A673 (cell line): ENCODE results near the gene PDE8A. TPM values are rescaled to one million over a fixed set of nuclear protein-coding genes. Genes with fewer than 3 reads are reported as not detected.

Experiments
- BruUV-seq: library from RNA; stranded (reverse); fragments of 400-500 nt; replicated peaks from 2 replicates; lab custom pipeline; 2021; lab: Mats Ljungman, UMichigan
- CTCF ChIA-PET: fragments of 300-600 bp; sonication (Branson Sonifier 250); formaldehyde crosslinking; loops from one replicate; lab custom pipeline; 2022; ENCODE audit warnings: antibody characterized with exemption; lab: Charles Lee
- POLR2A ChIA-PET: fragments of 300-600 bp; sonication (Branson Sonifier 250); formaldehyde crosslinking; loops from one replicate; lab custom pipeline; 2022; ENCODE audit warnings: antibody characterized with exemption; ENCODE audit not compliant: low non-redundant PET; lab: Charles Lee
- DNase-seq: peaks from one replicate; pipeline ENCODE4 v3.0.0-alpha.2; 2015; ENCODE audit warnings: low spot score
- H3K27ac ChIP-seq: fragments of 200-600 bp; sonication (generic); 2 replicates; pipeline ENCODE4 v1.5.1; 2016; ENCODE audit warnings: mixed run types, low read depth, mild to moderate bottlenecking, mixed read lengths, antibody characterized with exemption, low read length; ENCODE audit not compliant: poor library complexity, severe bottlenecking
- H3K27me3 ChIP-seq: fragments of 200-600 bp; sonication (generic); replicated peaks from 2 replicates; pipeline ENCODE4 v1.6.1; 2017; ENCODE audit warnings: mixed run types, low read depth, mild to moderate bottlenecking, mixed read lengths, antibody characterized with exemption, low read length; ENCODE audit not compliant: insufficient read depth, poor library complexity
- H3K36me3 ChIP-seq: fragments of 200-600 bp; sonication (generic); 2 replicates; pipeline ENCODE4 v1.6.1; 2016; ENCODE audit warnings: mixed run types, mild to moderate bottlenecking, mixed read lengths, antibody characterized with exemption, low read length; ENCODE audit not compliant: insufficient read depth, poor library complexity, severe bottlenecking
- H3K4me1 ChIP-seq: fragments of 200-600 bp; sonication (generic); 2 replicates; pipeline ENCODE4 v1.6.1; 2017; ENCODE audit warnings: mixed run types, mild to moderate bottlenecking, mixed read lengths, antibody characterized with exemption, low read length; ENCODE audit not compliant: insufficient read depth, poor library complexity, severe bottlenecking
- H3K4me3 ChIP-seq: fragments of 200-600 bp; sonication (generic); 2 replicates; pipeline ENCODE4 v1.5.1; 2016; ENCODE audit warnings: low read depth, mixed run types, mild to moderate bottlenecking, mixed read lengths, low read length; ENCODE audit not compliant: poor library complexity, severe bottlenecking
- H3K9me3 ChIP-seq: fragments of 200-600 bp; sonication (generic); 2 replicates; pipeline ENCODE4 v1.6.1; 2016; ENCODE audit warnings: mixed run types, low read depth, mild to moderate bottlenecking, mixed read lengths, antibody characterized with exemption, low read length; ENCODE audit not compliant: poor library complexity, severe bottlenecking
- EZH2 ChIP-seq: fragments of 200-600 bp; sonication (generic); IDR thresholded peaks from 2 replicates; pipeline ENCODE4 v1.6.1; 2017; ENCODE audit warnings: borderline replicate concordance, low read depth, mild to moderate bottlenecking, mixed read lengths, antibody characterized with exemption, low read length; ENCODE audit not compliant: poor library complexity, severe bottlenecking
- intact Hi-C: fragments of 100-400 bp; cut with micrococcal nuclease; formaldehyde crosslinking; loops from one replicate; pipeline ENCODE4 v1.10.0; 2022; ENCODE audit not compliant: unreplicated experiment
- total RNA-seq: library from RNA; stranded (reverse); gene quantifications from 2 replicates; pipeline ENCODE4 v1.2.3, GENCODE V29; 2021
- TF ChIP-seq, protein P1 (sequence below): fragments of 300-800, 200-600 bp; sonication (generic); conservative IDR thresholded peaks from 2 replicates; pipeline ENCODE4 v1.5.1; 2017; ENCODE audit warnings: low read depth, mild to moderate bottlenecking, antibody characterized with exemption, low read length, moderate library complexity, mixed read lengths

Gene PDE8A
- total RNA-seq, 1 experiment from 2014 or later: 80.7 TPM

DNA sequence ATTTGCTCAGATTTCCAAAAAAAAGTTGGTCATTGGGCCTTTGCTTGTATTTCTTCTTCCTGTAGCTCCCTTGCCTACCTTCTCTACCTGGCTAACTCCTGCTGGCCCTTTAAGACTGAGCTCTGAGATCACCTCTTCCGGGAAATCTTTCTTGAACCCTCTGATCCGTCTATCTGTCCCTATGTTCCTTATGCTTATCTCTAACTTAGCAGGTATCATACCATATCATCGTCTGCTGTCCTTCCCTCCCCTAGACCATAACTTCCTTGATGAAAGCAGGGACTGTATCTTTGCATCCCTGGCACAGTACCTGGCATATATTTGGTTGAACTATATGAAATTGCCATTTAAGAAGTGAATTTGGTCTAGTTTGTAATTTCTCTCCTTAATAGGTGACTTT lies 42.3 kb downstream of the PDE8A start:
- no peaks in the 10 kb centered on the region for H3K9me3 ChIP-seq
- no peak for TF ChIP-seq EZH2
- TF ChIP-seq, protein P1, sequence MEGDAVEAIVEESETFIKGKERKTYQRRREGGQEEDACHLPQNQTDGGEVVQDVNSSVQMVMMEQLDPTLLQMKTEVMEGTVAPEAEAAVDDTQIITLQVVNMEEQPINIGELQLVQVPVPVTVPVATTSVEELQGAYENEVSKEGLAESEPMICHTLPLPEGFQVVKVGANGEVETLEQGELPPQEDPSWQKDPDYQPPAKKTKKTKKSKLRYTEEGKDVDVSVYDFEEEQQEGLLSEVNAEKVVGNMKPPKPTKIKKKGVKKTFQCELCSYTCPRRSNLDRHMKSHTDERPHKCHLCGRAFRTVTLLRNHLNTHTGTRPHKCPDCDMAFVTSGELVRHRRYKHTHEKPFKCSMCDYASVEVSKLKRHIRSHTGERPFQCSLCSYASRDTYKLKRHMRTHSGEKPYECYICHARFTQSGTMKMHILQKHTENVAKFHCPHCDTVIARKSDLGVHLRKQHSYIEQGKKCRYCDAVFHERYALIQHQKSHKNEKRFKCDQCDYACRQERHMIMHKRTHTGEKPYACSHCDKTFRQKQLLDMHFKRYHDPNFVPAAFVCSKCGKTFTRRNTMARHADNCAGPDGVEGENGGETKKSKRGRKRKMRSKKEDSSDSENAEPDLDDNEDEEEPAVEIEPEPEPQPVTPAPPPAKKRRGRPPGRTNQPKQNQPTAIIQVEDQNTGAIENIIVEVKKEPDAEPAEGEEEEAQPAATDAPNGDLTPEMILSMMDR: no peak
- H3K4me1 ChIP-seq: peaks cover 43% of the 10 kb centered on the region
- CTCF ChIA-PET: no interaction called here
- no peak for DNase-seq
- POLR2A ChIA-PET: interaction anchor here (0.6 kb wide), 1 partner anchor 65 kb away, joined by 3 read pairs; no protein-coding TSS in a partner anchor
- no peak overlapping the region for H3K27ac ChIP-seq
- H3K4me3 ChIP-seq: no peak overlapping the region
- no TSS peak for BruUV-seq
- intact Hi-C loops: no loop called here
- no peaks in the 10 kb centered on the region for H3K36me3 ChIP-seq
- H3K27me3 ChIP-seq: no peaks in the 10 kb centered on the region

GRCh38 chr15:85024509-85025336 lies 43.1 kb downstream of the PDE8A start:
- TF ChIP-seq EZH2: no peak
- TF ChIP-seq, protein P1: no peak
- ChIA-PET POLR2A (interaction anchor here (0.6 kb wide), 1 partner anchor 66 kb away, joined by 3 read pairs; no protein-coding TSS in a partner anchor), CTCF (no interaction called here)
- intact Hi-C loops: no loop called here
- Histone ChIP-seq H3K27ac (no peak overlapping the region), H3K36me3 (no peaks in the 10 kb centered on the region), H3K9me3 (no peaks in the 10 kb centered on the region), H3K27me3 (no peaks in the 10 kb centered on the region), H3K4me3 (no peak overlapping the region), H3K4me1 (peaks cover 50% of the 10 kb centered on the region)
- BruUV-seq: no TSS peak
- DNase-seq: no peak

DNA sequence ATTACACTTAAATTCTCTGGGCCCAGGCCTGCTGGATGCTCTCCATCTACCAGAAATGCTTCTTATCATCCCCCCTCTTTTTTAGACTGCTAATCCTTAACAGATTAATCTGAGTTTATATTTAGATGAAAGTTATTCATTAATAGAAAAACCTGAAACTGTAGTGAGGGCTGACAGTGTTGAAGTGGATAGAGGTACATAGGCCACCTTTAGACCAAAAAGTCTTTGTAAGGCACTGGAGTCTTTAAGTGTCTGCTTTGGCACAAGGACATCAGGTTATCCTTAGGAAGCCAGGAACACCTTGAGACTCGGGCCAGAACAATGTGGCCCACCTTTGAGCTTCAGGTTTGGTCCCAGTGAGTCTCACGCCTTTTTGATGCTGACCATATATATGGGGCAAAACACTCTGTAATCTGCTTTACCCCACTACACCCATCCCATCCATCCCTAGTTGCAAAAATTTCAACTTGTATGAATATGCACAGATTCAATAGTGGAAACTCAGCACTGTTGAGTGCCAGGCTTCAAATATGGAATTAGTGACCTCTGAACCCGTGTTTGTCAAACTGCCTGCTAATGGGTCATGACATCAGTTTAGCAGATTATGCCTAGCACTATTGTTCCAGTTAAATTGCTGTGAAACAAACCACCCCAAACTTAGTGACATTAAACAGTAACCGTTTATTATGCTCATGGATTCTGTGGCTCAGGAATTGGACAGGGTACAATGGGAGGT lies 44.0 kb downstream of the PDE8A start:
- intact Hi-C loops: no loop called here
- ChIA-PET CTCF (no interaction called here), POLR2A (no interaction called here)
- Histone ChIP-seq H3K36me3 (no peaks in the 10 kb centered on the region), H3K27me3 (no peaks in the 10 kb centered on the region), H3K4me1 (peaks cover 59% of the 10 kb centered on the region), H3K4me3 (no peak overlapping the region), H3K9me3 (no peaks in the 10 kb centered on the region), H3K27ac (no peak overlapping the region)
- TF ChIP-seq, protein P1: no peak
- TF ChIP-seq EZH2: no peak
- DNase-seq: no peak
- BruUV-seq: no TSS peak
